HEK293 (cell line): ENCODE measurements around the gene ZBTB18.

ENCODE experiments used
- CTCF ChIA-PET: fragments of 350-600 bp; formaldehyde crosslinking; extraction: SDS; loops from one replicate; lab custom pipeline; 2021; ENCODE audit warnings: antibody characterized with exemption; lab: Yijun Ruan, JAX
- POLR2A ChIA-PET: fragments of 300-600 bp; formaldehyde crosslinking; extraction: SDS; loops from one replicate; lab custom pipeline; 2020; ENCODE audit warnings: antibody characterized with exemption, inconsistent platforms; lab: Yijun Ruan, JAX
- H3K27ac ChIP-seq: fragments of 200-500 bp; sonication (Bioruptor generic); 2 replicates; pipeline ENCODE4 v1.5.1; 2014; ENCODE audit warnings: low read depth, low read length, control low read depth, inconsistent platforms; ENCODE audit errors: extremely low read depth
- H3K36me3 ChIP-seq, 2 experiments: fragments of 200-500 bp in 1 of 2; sonication (Bioruptor generic) in 1 of 2; 1 replicate in 1 of 2; 2 replicates in 1 of 2; pipeline ENCODE4 v1.5.1; 2014 to 2017; ENCODE audit warnings: inconsistent platforms in 2 of 2, low read length in 2 of 2; ENCODE audit not compliant: control insufficient read depth in 2 of 2, insufficient read depth in 1 of 2
- H3K4me1 ChIP-seq: fragments of 200-500 bp; sonication (Bioruptor generic); 2 replicates; pipeline ENCODE4 v1.5.1; 2014; ENCODE audit warnings: mild to moderate bottlenecking, low read length, inconsistent platforms; ENCODE audit not compliant: control insufficient read depth, insufficient read depth
- H3K4me3 ChIP-seq: 2 replicates; pipeline ENCODE4 v1.5.1; 2011; ENCODE audit warnings: low read depth, mild to moderate bottlenecking, control low read depth, low read length, moderate library complexity
- H3K9me3 ChIP-seq: fragments of 200-500 bp; sonication (Bioruptor generic); 2 replicates; pipeline ENCODE4 v1.5.1; 2014; ENCODE audit warnings: low read depth, low read length, inconsistent platforms; ENCODE audit not compliant: control insufficient read depth, insufficient read depth
- HOXD13 ChIP-seq: sonication (generic); formaldehyde crosslinking; IDR thresholded peaks from 2 replicates; pipeline ENCODE4 v1.8.0; 2022; ENCODE audit warnings: missing genetic modification reagents, borderline replicate concordance
- IKZF3 ChIP-seq: fragments of 450-650 bp; IDR thresholded peaks from 2 replicates; pipeline ENCODE4 v1.5.0; 2018; ENCODE audit warnings: missing biosample characterization, mild to moderate bottlenecking, missing genetic modification characterization, moderate library complexity
- MYNN ChIP-seq: fragments of 450-650 bp; formaldehyde crosslinking; IDR thresholded peaks from 2 replicates; pipeline ENCODE4 v1.5.1; 2016; ENCODE audit warnings: missing biosample characterization, missing genetic modification characterization, borderline replicate concordance
- YY1 ChIP-seq: fragments of 450-650 bp; formaldehyde crosslinking; IDR thresholded peaks from 2 replicates; pipeline ENCODE4 v1.5.1; 2018; ENCODE audit warnings: missing biosample characterization, missing genetic modification characterization
- ZNF10 ChIP-seq: fragments of 450-650 bp; formaldehyde crosslinking; IDR thresholded peaks from 2 replicates; pipeline ENCODE4 v1.5.1; 2017; ENCODE audit warnings: missing biosample characterization, missing genetic modification characterization
- ZNF169 ChIP-seq: fragments of 450-650 bp; formaldehyde crosslinking; IDR thresholded peaks from 2 replicates; pipeline ENCODE4 v1.5.1; 2016; ENCODE audit warnings: missing biosample characterization, missing genetic modification characterization
- ZNF18 ChIP-seq: fragments of 450-650 bp; formaldehyde crosslinking; IDR thresholded peaks from 2 replicates; pipeline ENCODE4 v1.5.1; 2016; ENCODE audit warnings: missing biosample characterization, missing genetic modification characterization
- ZNF416 ChIP-seq: fragments of 450-650 bp; formaldehyde crosslinking; IDR thresholded peaks from 2 replicates; pipeline ENCODE4 v1.5.1; 2016; ENCODE audit warnings: missing biosample characterization, missing genetic modification characterization
- ZNF449 ChIP-seq: fragments of 450-650 bp; formaldehyde crosslinking; IDR thresholded peaks from 2 replicates; pipeline ENCODE4 v1.5.1; 2017; ENCODE audit warnings: missing biosample characterization, mild to moderate bottlenecking, missing genetic modification characterization, moderate library complexity
- ZNF596 ChIP-seq: fragments of 450-650 bp; IDR thresholded peaks from 2 replicates; pipeline ENCODE4 v1.5.0; 2018; ENCODE audit warnings: missing biosample characterization, mild to moderate bottlenecking, missing genetic modification characterization, moderate library complexity
- ZNF600 ChIP-seq: fragments of 450-650 bp; formaldehyde crosslinking; IDR thresholded peaks from 2 replicates; pipeline ENCODE4 v1.5.1; 2016; ENCODE audit warnings: missing biosample characterization, missing genetic modification characterization
- ZNF624 ChIP-seq: fragments of 450-650 bp; formaldehyde crosslinking; IDR thresholded peaks from 2 replicates; pipeline ENCODE4 v1.5.1; 2017; ENCODE audit warnings: missing biosample characterization, missing genetic modification characterization
- ZNF670 ChIP-seq: fragments of 450-650 bp; formaldehyde crosslinking; IDR thresholded peaks from 2 replicates; pipeline ENCODE4 v1.5.1; 2016; ENCODE audit warnings: missing biosample characterization, missing genetic modification characterization, low read depth
- TF ChIP-seq, protein P1 (sequence below): fragments of 450-650 bp; formaldehyde crosslinking; IDR thresholded peaks from 2 replicates; pipeline ENCODE4 v1.5.1; 2016; ENCODE audit warnings: missing biosample characterization, missing genetic modification characterization
- TF ChIP-seq, protein P2 (sequence below): fragments of 450-650 bp; formaldehyde crosslinking; IDR thresholded peaks from 2 replicates; pipeline ENCODE4 v1.5.1; 2016; ENCODE audit warnings: missing biosample characterization, missing genetic modification characterization
- TF ChIP-seq, protein P3 (sequence below): fragments of 450-650 bp; formaldehyde crosslinking; IDR thresholded peaks from 2 replicates; pipeline ENCODE4 v1.5.1; 2016; ENCODE audit warnings: missing biosample characterization, missing genetic modification characterization
- TF ChIP-seq, protein P4 (sequence below): fragments of 450-650 bp; formaldehyde crosslinking; IDR thresholded peaks from 2 replicates; pipeline ENCODE4 v1.5.1; 2016; ENCODE audit warnings: missing biosample characterization, missing genetic modification characterization
- TF ChIP-seq, protein P5 (sequence below): fragments of 450-650 bp; formaldehyde crosslinking; IDR thresholded peaks from 2 replicates; pipeline ENCODE4; 2016; ENCODE audit warnings: missing biosample characterization, missing genetic modification characterization
- TF ChIP-seq, protein P6 (sequence below): fragments of 450-650 bp; IDR thresholded peaks from 2 replicates; pipeline ENCODE4 v1.5.1; 2018; ENCODE audit warnings: missing biosample characterization, mild to moderate bottlenecking, missing genetic modification characterization

The ZBTB18 gene

DNA sequence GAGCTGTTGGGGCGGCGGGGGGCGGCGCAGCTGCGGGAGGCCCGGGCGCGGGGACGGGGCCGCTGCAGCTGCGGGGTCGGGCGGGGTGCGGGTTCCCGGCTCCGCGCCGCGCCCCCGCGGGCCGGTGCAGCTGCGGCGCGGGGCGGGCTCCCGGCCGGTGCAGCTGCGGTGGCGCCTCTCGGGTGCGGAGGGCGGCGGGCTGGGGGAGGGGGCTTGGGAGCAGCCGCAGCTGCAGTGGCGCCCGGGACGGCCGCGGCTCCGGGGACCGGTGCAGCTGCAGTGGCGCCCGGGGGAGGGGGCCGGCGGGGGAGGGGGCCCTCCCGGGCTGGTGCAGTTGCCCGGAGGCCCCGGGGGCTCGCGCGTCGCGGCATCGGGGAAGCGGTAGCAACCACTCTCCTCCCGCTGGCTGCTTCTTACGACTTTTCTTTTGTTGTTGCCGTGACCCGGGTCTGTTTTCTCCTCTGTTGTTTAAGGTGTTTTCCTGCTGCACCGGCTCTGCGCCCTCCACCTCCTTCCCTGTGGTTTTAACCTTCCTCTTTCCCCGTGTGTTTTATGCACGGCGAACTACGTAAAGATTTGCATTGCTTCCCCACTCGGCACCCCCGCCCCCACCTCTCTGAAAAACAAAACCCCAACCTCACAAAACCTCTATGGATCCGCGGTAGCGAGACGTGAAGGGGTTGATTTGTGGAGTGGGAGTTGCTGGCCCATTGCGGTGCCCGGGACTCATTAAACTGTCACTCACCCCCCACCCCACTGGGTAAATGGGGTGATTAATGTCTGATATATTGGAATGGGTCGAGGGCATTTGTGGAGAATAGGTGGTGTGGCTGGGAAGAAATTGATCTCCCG, 1.7 kb upstream of the ZBTB18 start:
- POLR2A ChIA-PET = interaction anchor here (0.7 to 1.6 kb wide), 2 partner anchors 84 to 190 kb away, joined by 3 to 6 read pairs; no protein-coding TSS in a partner anchor
- H3K4me3 ChIP-seq = peak overlapping the region; percentile 64
- H3K9me3 ChIP-seq = no peaks in the 10 kb centered on the region
- CTCF ChIA-PET = interaction anchor here (0.7 to 1.6 kb wide), 3 partner anchors 10 to 223 kb away, joined by 3 to 6 read pairs (median 3); no protein-coding TSS in a partner anchor
- peaks cover 0 to 10% of the 10 kb centered on the region in 2 experiments; a peak in 1 of 3 replicates for H3K36me3 ChIP-seq
- H3K4me1 ChIP-seq = peaks cover 15% of the 10 kb centered on the region
- H3K27ac ChIP-seq = peak overlapping the region; percentile 50; the same call in 1 of the 2 replicates
- TF ChIP-seq YY1 (tag by site-specific recombination) (no peak), ZNF600 (tag by site-specific recombination) (no peak), ZNF18 (peak; percentile 32; the same call in 1 of the 2 replicates), ZNF416 (tag by site-specific recombination) (no peak), ZNF624 (tag by site-specific recombination) (0 out of 2 replicates have a peak, but pooled peaks have one; percentile 39), ZNF670 (tag by site-specific recombination) (no peak), ZNF169 (tag by site-specific recombination) (no peak), IKZF3 (tag by site-specific recombination) (peak; percentile 43), ZNF596 (tag by site-specific recombination) (no peak), ZNF10 (tag by site-specific recombination) (no peak), ZNF449 (tag by site-specific recombination) (no peak), HOXD13 (CRISPR knock-in tag) (no peak), MYNN (tag by site-specific recombination) (0 out of 2 replicates have a peak, but pooled peaks have one; percentile 26)
- TF ChIP-seq, protein P1, sequence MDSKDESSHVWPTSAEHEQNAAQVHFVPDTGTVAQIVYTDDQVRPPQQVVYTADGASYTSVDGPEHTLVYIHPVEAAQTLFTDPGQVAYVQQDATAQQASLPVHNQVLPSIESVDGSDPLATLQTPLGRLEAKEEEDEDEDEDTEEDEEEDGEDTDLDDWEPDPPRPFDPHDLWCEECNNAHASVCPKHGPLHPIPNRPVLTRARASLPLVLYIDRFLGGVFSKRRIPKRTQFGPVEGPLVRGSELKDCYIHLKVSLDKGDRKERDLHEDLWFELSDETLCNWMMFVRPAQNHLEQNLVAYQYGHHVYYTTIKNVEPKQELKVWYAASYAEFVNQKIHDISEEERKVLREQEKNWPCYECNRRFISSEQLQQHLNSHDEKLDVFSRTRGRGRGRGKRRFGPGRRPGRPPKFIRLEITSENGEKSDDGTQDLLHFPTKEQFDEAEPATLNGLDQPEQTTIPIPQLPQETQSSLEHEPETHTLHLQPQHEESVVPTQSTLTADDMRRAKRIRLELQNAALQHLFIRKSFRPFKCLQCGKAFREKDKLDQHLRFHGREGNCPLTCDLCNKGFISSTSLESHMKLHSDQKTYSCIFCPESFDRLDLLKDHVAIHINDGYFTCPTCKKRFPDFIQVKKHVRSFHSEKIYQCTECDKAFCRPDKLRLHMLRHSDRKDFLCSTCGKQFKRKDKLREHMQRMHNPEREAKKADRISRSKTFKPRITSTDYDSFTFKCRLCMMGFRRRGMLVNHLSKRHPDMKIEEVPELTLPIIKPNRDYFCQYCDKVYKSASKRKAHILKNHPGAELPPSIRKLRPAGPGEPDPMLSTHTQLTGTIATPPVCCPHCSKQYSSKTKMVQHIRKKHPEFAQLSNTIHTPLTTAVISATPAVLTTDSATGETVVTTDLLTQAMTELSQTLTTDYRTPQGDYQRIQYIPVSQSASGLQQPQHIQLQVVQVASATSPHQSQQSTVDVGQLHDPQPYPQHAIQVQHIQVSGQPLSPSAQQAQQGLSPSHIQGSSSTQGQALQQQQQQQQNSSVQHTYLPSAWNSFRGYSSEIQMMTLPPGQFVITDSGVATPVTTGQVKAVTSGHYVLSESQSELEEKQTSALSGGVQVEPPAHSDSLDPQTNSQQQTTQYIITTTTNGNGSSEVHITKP (tag by site-specific recombination) = peak; percentile 82
- TF ChIP-seq, protein P2, sequence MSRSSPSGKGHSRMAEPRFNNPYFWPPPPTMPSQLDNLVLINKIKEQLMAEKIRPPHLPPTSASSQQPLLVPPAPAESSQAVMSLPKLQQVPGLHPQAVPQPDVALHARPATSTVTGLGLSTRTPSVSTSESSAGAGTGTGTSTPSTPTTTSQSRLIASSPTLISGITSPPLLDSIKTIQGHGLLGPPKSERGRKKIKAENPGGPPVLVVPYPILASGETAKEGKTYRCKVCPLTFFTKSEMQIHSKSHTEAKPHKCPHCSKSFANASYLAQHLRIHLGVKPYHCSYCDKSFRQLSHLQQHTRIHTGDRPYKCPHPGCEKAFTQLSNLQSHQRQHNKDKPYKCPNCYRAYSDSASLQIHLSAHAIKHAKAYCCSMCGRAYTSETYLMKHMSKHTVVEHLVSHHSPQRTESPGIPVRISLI (tag by site-specific recombination) = no peak
- TF ChIP-seq, protein P3, sequence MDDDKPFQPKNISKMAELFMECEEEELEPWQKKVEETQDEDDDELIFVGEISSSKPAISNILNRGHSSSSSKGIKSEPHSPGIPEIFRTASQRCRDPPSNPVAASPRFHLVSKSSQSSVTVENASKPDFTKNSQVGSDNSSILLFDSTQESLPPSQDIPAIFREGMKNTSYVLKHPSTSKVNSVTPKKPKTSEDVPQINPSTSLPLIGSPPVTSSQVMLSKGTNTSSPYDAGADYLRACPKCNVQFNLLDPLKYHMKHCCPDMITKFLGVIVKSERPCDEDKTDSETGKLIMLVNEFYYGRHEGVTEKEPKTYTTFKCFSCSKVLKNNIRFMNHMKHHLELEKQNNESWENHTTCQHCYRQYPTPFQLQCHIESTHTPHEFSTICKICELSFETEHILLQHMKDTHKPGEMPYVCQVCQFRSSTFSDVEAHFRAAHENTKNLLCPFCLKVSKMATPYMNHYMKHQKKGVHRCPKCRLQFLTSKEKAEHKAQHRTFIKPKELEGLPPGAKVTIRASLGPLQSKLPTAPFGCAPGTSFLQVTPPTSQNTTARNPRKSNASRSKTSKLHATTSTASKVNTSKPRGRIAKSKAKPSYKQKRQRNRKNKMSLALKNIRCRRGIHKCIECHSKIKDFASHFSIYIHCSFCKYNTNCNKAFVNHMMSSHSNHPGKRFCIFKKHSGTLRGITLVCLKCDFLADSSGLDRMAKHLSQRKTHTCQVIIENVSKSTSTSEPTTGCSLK (tag by site-specific recombination) = no peak
- TF ChIP-seq, protein P4, sequence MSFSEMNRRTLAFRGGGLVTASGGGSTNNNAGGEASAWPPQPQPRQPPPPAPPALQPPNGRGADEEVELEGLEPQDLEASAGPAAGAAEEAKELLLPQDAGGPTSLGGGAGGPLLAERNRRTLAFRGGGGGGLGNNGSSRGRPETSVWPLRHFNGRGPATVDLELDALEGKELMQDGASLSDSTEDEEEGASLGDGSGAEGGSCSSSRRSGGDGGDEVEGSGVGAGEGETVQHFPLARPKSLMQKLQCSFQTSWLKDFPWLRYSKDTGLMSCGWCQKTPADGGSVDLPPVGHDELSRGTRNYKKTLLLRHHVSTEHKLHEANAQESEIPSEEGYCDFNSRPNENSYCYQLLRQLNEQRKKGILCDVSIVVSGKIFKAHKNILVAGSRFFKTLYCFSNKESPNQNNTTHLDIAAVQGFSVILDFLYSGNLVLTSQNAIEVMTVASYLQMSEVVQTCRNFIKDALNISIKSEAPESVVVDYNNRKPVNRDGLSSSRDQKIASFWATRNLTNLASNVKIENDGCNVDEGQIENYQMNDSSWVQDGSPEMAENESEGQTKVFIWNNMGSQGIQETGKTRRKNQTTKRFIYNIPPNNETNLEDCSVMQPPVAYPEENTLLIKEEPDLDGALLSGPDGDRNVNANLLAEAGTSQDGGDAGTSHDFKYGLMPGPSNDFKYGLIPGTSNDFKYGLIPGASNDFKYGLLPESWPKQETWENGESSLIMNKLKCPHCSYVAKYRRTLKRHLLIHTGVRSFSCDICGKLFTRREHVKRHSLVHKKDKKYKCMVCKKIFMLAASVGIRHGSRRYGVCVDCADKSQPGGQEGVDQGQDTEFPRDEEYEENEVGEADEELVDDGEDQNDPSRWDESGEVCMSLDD (tag by site-specific recombination) = peak; percentile 65; the same call in 1 of the 2 replicates
- TF ChIP-seq, protein P5, sequence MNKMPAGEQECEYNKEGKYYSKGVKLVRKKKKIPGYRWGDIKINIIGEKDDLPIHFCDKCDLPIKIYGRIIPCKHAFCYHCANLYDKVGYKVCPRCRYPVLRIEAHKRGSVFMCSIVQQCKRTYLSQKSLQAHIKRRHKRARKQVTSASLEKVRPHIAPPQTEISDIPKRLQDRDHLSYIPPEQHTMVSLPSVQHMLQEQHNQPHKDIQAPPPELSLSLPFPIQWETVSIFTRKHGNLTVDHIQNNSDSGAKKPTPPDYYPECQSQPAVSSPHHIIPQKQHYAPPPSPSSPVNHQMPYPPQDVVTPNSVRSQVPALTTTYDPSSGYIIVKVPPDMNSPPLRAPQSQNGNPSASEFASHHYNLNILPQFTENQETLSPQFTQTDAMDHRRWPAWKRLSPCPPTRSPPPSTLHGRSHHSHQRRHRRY (tag by site-specific recombination) = no peak
- TF ChIP-seq, protein P6, sequence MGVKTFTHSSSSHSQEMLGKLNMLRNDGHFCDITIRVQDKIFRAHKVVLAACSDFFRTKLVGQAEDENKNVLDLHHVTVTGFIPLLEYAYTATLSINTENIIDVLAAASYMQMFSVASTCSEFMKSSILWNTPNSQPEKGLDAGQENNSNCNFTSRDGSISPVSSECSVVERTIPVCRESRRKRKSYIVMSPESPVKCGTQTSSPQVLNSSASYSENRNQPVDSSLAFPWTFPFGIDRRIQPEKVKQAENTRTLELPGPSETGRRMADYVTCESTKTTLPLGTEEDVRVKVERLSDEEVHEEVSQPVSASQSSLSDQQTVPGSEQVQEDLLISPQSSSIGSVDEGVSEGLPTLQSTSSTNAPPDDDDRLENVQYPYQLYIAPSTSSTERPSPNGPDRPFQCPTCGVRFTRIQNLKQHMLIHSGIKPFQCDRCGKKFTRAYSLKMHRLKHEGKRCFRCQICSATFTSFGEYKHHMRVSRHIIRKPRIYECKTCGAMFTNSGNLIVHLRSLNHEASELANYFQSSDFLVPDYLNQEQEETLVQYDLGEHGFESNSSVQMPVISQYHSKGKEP (tag by site-specific recombination) = 0 out of 2 replicates have a peak, but pooled peaks have one; percentile 19
